Measurements from ENCODE around the gene AKTIP. TPM values are rescaled to one million over a fixed set of nuclear protein-coding genes. Genes with fewer than 3 reads are reported as not detected.
A peak's percentile ranks its signal among the peaks of the same experiment; 100 is the strongest.
"Not testable (repeated sequence)": the region's sequence is repeated elsewhere in the genome, so short reads cannot be mapped to it uniquely, and the experiment has no call there.

Gene AKTIP
- total RNA-seq (2014; rRNA removed; shearing (Covaris generic)), result 17.2 and 23.3 TPM in 2 replicates

DNA sequence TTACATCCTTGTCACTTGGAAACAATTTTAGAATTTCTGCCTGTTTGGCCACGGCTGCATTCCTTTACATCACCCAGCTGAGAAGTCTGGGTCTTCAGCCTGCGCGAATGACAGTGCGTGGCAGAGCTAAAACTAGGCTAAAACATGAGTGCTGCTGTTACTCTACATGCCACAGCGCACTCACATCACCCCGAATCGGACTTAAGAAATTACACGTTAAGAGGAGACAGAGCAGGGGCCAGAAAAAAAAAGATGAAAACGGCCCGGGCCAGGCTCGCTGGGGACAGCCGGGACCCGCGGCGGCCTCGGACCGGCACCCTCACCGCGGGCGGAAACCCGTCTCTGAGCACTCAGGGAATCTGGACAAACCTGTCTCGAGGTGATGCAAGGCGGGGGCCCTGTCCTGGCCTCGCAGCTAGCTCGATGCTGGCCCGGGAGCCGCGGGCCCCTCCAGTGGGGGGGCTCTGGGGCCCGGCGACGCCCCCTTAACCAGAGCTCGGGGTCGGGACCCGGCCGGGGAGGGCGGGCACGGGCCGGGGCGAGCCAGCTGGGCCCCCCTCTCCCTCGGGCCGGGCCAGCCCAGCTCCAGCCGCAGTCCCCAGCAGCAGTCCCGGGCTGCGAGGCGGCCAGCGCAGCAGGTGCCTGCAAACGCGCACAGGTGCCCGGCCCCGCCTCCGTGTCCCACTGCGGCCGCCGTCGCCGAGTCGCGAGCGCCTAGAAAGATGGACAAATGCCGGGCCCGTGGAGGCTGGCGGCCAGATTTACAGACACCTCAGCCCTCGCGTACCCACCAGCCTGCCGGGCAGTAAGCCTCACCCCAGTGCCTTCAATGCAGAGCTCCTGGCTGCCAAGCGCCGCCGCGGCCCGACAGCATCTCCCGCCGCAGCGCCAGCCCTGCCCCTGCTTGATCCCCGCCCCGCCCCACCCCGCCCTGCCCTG, at the start of gene AKTIP:
TSS of gene AKTIP (minus strand) at position 879 of the 939 bp plus-strand sequence. CDS start 2,950 bp downstream, outside the sequence.
- peak in 1 of 2 experiments; percentile 47 for DNase-seq (ENCODE audit: low read depth in 1 of 2, low spot score in 2 of 2)
- peaks cover 16% of the 10 kb centered on the region for H3K4me1 ChIP-seq (replicated peaks)
- peaks cover 7% of the 10 kb centered on the region; the same call in 1 of the 2 replicates for H3K36me3 ChIP-seq
- H3K9me3 ChIP-seq (replicated peaks), result no peaks in the 10 kb centered on the region
- peak within 1 kb of the TSS; percentile 61 for H3K27ac ChIP-seq
- H3K27me3 ChIP-seq (replicated peaks), result no peaks in the 10 kb centered on the region
- peak within 1 kb of the TSS; percentile 86 for H3K4me3 ChIP-seq

GRCh38 chr16:53549970-53550690, 47.1 kb upstream of the AKTIP start:
- no peaks in the 10 kb centered on the region for H3K36me3 ChIP-seq
- DNase-seq (ENCODE audit: low read depth in 1 of 2, low spot score in 2 of 2), result peak; percentile 54 to 56
- H3K4me1 ChIP-seq (replicated peaks), result no peaks in the 10 kb centered on the region
- no peak overlapping the region for H3K27ac ChIP-seq
- H3K27me3 ChIP-seq (replicated peaks), result peaks cover 7% of the 10 kb centered on the region; the same call in 1 of the 2 replicates
- no peaks in the 10 kb centered on the region for H3K9me3 ChIP-seq (replicated peaks)
- no peak overlapping the region for H3K4me3 ChIP-seq

DNA sequence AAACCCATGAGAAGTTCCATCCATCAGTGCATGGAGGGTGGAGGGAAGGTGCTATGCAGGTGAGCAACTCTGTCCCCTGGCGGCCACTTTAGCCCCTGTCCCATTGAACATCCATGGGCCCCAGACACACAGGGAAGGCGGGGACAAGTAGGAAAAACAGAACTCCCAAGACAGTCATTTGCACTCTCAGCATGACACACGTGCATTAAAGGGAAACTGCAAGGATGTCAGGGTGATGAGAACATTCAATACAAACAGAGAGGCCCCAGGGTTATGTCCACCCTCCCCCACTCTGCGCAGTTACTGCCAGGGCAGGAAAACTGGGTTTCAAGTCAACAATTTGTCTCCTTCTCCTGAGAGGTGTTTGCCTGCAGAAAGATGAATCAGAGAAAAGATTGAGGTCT, 44.0 kb upstream of the AKTIP start:
- no peak overlapping the region for H3K27ac ChIP-seq
- DNase-seq (ENCODE audit: low read depth in 1 of 2, low spot score in 2 of 2), result no peak
- H3K4me3 ChIP-seq, result no peak overlapping the region
- no peaks in the 10 kb centered on the region for H3K9me3 ChIP-seq (replicated peaks)
- peaks cover 11% of the 10 kb centered on the region for H3K27me3 ChIP-seq (replicated peaks)
- H3K4me1 ChIP-seq (replicated peaks), result no peaks in the 10 kb centered on the region
- no peaks in the 10 kb centered on the region for H3K36me3 ChIP-seq

DNA sequence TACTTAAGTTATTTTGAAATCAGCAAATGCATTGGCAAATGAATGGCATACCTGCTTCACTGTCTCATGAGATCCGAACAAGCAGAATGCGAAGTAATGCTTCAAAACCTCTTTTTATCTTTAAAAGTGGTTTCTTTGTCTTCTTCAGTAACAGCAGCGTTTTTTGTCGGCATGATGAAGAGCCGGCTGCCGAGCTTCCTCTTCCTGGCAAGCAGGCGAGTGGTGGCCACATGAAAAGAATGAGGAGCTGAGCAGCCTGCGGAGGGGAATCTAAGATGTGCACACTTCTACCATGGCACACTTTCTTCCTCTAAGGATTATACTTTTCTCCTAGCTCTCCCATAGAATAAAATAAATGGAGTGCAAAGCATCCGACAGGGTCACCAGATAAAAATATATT, 42.4 kb upstream of the AKTIP start:
- Histone ChIP-seq H3K4me1 (replicated peaks) (no peaks in the 10 kb centered on the region), H3K9me3 (replicated peaks) (no peaks in the 10 kb centered on the region), H3K27me3 (replicated peaks) (peaks cover 11% of the 10 kb centered on the region), H3K27ac (no peak overlapping the region), H3K36me3 (no peaks in the 10 kb centered on the region), H3K4me3 (no peak overlapping the region)
- DNase-seq (ENCODE audit: low read depth in 1 of 2, low spot score in 2 of 2), result no peak

- Histone ChIP-seq H3K27me3 (replicated peaks) (peaks cover 11% of the 10 kb centered on the region), H3K4me3 (no peak overlapping the region), H3K9me3 (replicated peaks) (no peaks in the 10 kb centered on the region), H3K27ac (no peak overlapping the region), H3K4me1 (replicated peaks) (no peaks in the 10 kb centered on the region), H3K36me3 (no peaks in the 10 kb centered on the region)
- DNase-seq (ENCODE audit: low read depth in 1 of 2, low spot score in 2 of 2), result no peak
These were observed 39.3 kb upstream of the AKTIP start for GRCh38 chr16:53542283-53542682.

- Histone ChIP-seq H3K4me3 (no peak overlapping the region), H3K27ac (no peak overlapping the region)
- DNase-seq (ENCODE audit: low read depth in 1 of 2, low spot score in 2 of 2), result no peak
These were observed 38.3 kb upstream of the AKTIP start for GRCh38 chr16:53541326-53541725.

DNA sequence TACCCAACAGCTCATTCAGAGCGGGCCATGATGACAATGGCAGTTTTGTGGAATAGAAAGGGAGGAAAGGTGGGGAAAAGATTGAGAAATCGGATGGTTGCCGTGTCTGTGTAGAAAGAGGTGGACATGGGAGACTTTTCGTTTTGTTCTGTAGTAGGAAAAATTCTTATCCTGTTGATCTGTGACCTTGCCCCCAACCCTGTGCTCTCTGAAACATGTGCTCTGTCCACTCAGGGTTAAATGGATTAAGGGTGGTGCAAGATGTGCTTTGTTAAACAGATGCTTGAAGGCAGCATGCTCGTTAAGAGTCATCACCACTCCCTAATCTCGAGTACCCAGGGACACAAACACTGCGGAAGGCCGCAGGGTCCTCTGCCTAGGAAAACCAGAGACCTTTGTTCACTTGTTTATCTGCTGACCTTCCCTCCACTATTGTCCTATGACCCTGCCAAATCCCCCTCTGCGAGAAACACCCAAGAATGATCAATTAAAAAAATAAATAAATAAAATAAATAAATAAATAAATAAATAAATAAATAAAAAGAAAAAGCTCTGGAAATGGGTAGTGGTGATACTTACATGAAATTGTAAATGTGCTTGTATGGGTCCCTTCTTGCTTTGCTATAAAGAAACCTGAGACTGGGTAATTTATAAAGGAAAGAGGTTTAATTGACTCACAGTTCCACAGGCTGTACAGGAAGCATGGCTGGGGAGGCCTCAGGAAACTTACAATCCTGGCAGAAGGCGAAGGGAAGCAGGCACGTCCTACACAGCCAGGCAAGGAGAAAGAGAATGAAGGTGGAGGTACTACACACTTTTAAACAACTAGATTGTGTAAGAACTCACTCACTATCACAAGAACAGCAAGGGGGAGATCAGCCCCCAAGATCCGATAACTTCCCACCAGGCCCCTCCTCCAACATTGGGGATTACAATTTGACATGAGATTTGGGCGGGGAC, 37.0 kb upstream of the AKTIP start:
- not testable (repeated sequence) for H3K27me3 ChIP-seq (replicated peaks); DNase-seq (ENCODE audit: low read depth in 1 of 2, low spot score in 2 of 2); H3K4me1 ChIP-seq (replicated peaks); H3K9me3 ChIP-seq (replicated peaks); H3K4me3 ChIP-seq; H3K36me3 ChIP-seq; H3K27ac ChIP-seq

More at GRCh38 chr16:53541326-53541725, 38.3 kb upstream of the AKTIP start:
- Histone ChIP-seq H3K36me3 (no peaks in the 10 kb centered on the region), H3K27me3 (replicated peaks) (peaks cover 11% of the 10 kb centered on the region), H3K9me3 (replicated peaks) (no peaks in the 10 kb centered on the region), H3K4me1 (replicated peaks) (no peaks in the 10 kb centered on the region)

- H3K36me3 ChIP-seq; H3K27ac ChIP-seq; H3K4me1 ChIP-seq (replicated peaks); H3K4me3 ChIP-seq; DNase-seq (ENCODE audit: low read depth in 1 of 2, low spot score in 2 of 2); H3K9me3 ChIP-seq (replicated peaks); H3K27me3 ChIP-seq (replicated peaks): not testable (repeated sequence)
These were observed 36.3 kb upstream of the AKTIP start for GRCh38 chr16:53539346-53539745.

- Histone ChIP-seq H3K4me3 (no peak overlapping the region), H3K27me3 (replicated peaks) (no peaks in the 10 kb centered on the region; the same call in 1 of the 2 replicates), H3K4me1 (replicated peaks) (no peaks in the 10 kb centered on the region), H3K36me3 (no peaks in the 10 kb centered on the region), H3K9me3 (replicated peaks) (no peaks in the 10 kb centered on the region), H3K27ac (no peak overlapping the region)
- DNase-seq (ENCODE audit: low read depth in 1 of 2, low spot score in 2 of 2), result no peak
These were observed 34.6 kb upstream of the AKTIP start for GRCh38 chr16:53537626-53538025.

- H3K9me3 ChIP-seq (replicated peaks), result no peaks in the 10 kb centered on the region
- no peaks in the 10 kb centered on the region for H3K4me1 ChIP-seq (replicated peaks)
- H3K27ac ChIP-seq, result no peak overlapping the region
- no peak overlapping the region for H3K4me3 ChIP-seq
- H3K36me3 ChIP-seq, result no peaks in the 10 kb centered on the region
- H3K27me3 ChIP-seq (replicated peaks), result no peaks in the 10 kb centered on the region
- DNase-seq (ENCODE audit: low read depth in 1 of 2, low spot score in 2 of 2), result no peak
These were observed 31.2 kb upstream of the AKTIP start for GRCh38 chr16:53534206-53534605.

DNA sequence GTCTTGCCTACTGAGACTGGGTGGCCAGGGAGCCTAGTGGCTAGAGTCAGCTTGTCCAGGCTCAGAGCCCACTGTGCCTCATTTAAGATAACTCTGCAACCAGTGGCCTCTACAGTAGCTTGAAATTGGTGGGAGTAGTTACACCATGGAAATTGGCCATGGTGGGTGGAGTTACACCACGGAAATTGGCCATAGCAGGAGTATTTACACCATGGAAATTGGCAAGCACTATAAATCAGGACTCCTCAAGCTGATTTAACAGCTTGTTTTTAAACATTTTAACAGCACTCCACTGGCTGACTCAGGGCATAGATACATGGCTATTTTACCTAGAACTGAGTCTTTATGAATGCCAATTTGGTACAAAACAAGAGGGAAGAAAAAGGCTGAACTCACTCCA, 27.7 kb upstream of the AKTIP start:
- H3K4me1 ChIP-seq (replicated peaks), result no peaks in the 10 kb centered on the region
- no peak overlapping the region for H3K27ac ChIP-seq
- no peak overlapping the region for H3K4me3 ChIP-seq
- no peaks in the 10 kb centered on the region for H3K27me3 ChIP-seq (replicated peaks)
- no peaks in the 10 kb centered on the region for H3K9me3 ChIP-seq (replicated peaks)
- DNase-seq (ENCODE audit: low read depth in 1 of 2, low spot score in 2 of 2), result no peak
- no peaks in the 10 kb centered on the region for H3K36me3 ChIP-seq

- no peak overlapping the region for H3K4me3 ChIP-seq
- no peak overlapping the region for H3K27ac ChIP-seq
- no peaks in the 10 kb centered on the region for H3K4me1 ChIP-seq (replicated peaks)
- no peaks in the 10 kb centered on the region for H3K27me3 ChIP-seq (replicated peaks)
- no peaks in the 10 kb centered on the region for H3K36me3 ChIP-seq
- H3K9me3 ChIP-seq (replicated peaks), result no peaks in the 10 kb centered on the region
- DNase-seq (ENCODE audit: low read depth in 1 of 2, low spot score in 2 of 2), result no peak
These were observed 27.0 kb upstream of the AKTIP start for GRCh38 chr16:53530046-53530445.

DNA sequence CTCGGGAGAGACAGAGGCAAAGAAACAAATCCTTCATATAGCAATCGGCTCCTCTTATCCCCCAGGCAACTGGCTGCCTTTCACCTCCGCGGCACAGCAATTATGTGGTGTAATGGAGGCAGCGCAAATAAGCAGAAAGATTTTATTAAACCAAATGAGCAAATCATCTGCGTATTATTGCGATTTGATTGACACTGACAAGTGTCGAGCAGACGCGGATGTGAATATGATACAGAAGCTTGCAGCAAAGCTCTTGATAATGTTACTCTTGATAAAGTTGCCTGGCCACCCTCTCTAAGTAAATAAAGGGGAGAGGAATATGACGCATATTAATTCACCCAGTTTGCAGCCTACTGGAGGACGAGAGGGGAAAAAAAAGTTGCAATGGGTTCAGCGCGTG, 26.5 kb upstream of the AKTIP start:
- Histone ChIP-seq H3K4me1 (replicated peaks) (no peaks in the 10 kb centered on the region), H3K4me3 (no peak overlapping the region), H3K9me3 (replicated peaks) (no peaks in the 10 kb centered on the region), H3K27ac (no peak overlapping the region), H3K36me3 (no peaks in the 10 kb centered on the region), H3K27me3 (replicated peaks) (no peaks in the 10 kb centered on the region)
- DNase-seq (ENCODE audit: low read depth in 1 of 2, low spot score in 2 of 2), result no peak

Data from SJSA1 (cell line).